GM12878 (cell line): ENCODE results near the gene RCOR1. TPM values are rescaled to one million over a fixed set of nuclear protein-coding genes. Genes with fewer than 3 reads are reported as not detected.

Experiments used
- BACH1 ChIP-seq: fragments of 450-650 bp; IDR thresholded peaks from 2 replicates; pipeline ENCODE4 v1.6.1; 2017; ENCODE audit warnings: mild to moderate bottlenecking, borderline replicate concordance
- CEBPB ChIP-seq, 2 experiments: fragments of 150-350 bp in 1 of 2; IDR thresholded peaks; 2 replicates each; pipeline ENCODE4 v1.6.1; 2012 to 2014; ENCODE audit warnings: low read depth in 2 of 2, low read length in 2 of 2, borderline replicate concordance in 1 of 2, inconsistent platforms in 1 of 2
- MLLT1 ChIP-seq: fragments of 450-650 bp; IDR thresholded peaks from 2 replicates; pipeline ENCODE4 v1.6.1; 2016; ENCODE audit warnings: mild to moderate bottlenecking
- MXI1 ChIP-seq: fragments of 150-350 bp; IDR thresholded peaks from 2 replicates; pipeline ENCODE4 v1.6.1; 2011; ENCODE audit warnings: low read depth, mild to moderate bottlenecking, inconsistent platforms, low read length, improper control_type of control experiment
- PML ChIP-seq: IDR thresholded peaks from 2 replicates; pipeline ENCODE4 v1.6.1; 2012; ENCODE audit warnings: low read length, inconsistent platforms
- SPI1 ChIP-seq: IDR thresholded peaks from 2 replicates; pipeline ENCODE4 v1.6.1; 2011; ENCODE audit warnings: low read depth, mild to moderate bottlenecking, low read length, moderate library complexity, borderline replicate concordance; ENCODE audit not compliant: insufficient read depth
- SREBF2 ChIP-seq: IDR thresholded peaks from 2 replicates; pipeline ENCODE4 v1.6.1; 2012; ENCODE audit warnings: mild to moderate bottlenecking, low read length
- polyA plus RNA-seq, 11 experiments: library from polyadenylated mRNA; depleted of rRNA in 4 of 11; unstranded in 6 of 11; stranded (reverse) in 5 of 11; fragments of >200 nt; fragmentation: Nextera tagmentation in 4 of 11; fragmentation: Illumina TruSeq in 1 of 11; extraction: Ambion mirVana in 4 of 11; extraction: Trizol in 1 of 11; gene quantifications; 1 replicate in 1 of 11; 2 replicates in 10 of 11; pipeline versions ENCODE4 v1.2.1 to v1.2.3, GENCODE V29; 2011 to 2016; ENCODE audit warnings: inconsistent platforms in 2 of 11, missing spikeins in 2 of 11, low read depth in 1 of 11
- total RNA-seq, 4 experiments: library from RNA; depleted of rRNA in 3 of 4; stranded (reverse); fragments of >200 nt in 3 of 4; fragmentation: Illumina TruSeq in 1 of 4; extraction: Trizol in 1 of 4; gene quantifications; 2 replicates each; pipeline versions ENCODE4 v1.2.1 to v1.2.3, GENCODE V29; 2013 to 2021
- TF ChIP-seq, protein P1 (sequence below): fragments of 450-650 bp; IDR thresholded peaks from 2 replicates; pipeline ENCODE4 v1.6.1; 2017; ENCODE audit warnings: mild to moderate bottlenecking, moderate library complexity
- TF ChIP-seq, protein P2 (sequence below): fragments of 450-650 bp; IDR thresholded peaks from 2 replicates; pipeline ENCODE4 v1.6.1; 2017; ENCODE audit warnings: mild to moderate bottlenecking
- TF ChIP-seq, protein P3 (sequence below): IDR thresholded peaks from 2 replicates; pipeline ENCODE4 v1.6.1; 2012; ENCODE audit warnings: improper control_type of control experiment, low read depth, low read length; ENCODE audit not compliant: insufficient replicate concordance
- TF ChIP-seq, protein P4 (sequence below): IDR thresholded peaks from 2 replicates; pipeline ENCODE4 v1.6.1; 2011; ENCODE audit warnings: low read depth, low read length, improper control_type of control experiment, borderline replicate concordance

Gene RCOR1
- total and polyA plus RNA-seq, 10 of the 15 experiments (the other 5 are each of a cell fraction or from before 2014, with no cell fraction given): 1.6 to 12.2 (median 4.4) TPM

- TF ChIP-seq, protein P1, sequence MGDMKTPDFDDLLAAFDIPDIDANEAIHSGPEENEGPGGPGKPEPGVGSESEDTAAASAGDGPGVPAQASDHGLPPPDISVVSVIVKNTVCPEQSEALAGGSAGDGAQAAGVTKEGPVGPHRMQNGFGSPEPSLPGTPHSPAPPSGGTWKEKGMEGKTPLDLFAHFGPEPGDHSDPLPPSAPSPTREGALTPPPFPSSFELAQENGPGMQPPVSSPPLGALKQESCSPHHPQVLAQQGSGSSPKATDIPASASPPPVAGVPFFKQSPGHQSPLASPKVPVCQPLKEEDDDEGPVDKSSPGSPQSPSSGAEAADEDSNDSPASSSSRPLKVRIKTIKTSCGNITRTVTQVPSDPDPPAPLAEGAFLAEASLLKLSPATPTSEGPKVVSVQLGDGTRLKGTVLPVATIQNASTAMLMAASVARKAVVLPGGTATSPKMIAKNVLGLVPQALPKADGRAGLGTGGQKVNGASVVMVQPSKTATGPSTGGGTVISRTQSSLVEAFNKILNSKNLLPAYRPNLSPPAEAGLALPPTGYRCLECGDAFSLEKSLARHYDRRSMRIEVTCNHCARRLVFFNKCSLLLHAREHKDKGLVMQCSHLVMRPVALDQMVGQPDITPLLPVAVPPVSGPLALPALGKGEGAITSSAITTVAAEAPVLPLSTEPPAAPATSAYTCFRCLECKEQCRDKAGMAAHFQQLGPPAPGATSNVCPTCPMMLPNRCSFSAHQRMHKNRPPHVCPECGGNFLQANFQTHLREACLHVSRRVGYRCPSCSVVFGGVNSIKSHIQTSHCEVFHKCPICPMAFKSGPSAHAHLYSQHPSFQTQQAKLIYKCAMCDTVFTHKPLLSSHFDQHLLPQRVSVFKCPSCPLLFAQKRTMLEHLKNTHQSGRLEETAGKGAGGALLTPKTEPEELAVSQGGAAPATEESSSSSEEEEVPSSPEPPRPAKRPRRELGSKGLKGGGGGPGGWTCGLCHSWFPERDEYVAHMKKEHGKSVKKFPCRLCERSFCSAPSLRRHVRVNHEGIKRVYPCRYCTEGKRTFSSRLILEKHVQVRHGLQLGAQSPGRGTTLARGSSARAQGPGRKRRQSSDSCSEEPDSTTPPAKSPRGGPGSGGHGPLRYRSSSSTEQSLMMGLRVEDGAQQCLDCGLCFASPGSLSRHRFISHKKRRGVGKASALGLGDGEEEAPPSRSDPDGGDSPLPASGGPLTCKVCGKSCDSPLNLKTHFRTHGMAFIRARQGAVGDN: peak; percentile 5; the same call in 1 of the 2 replicates
- no peak for TF ChIP-seq CEBPB (IDR thresholded peaks at IDR 0.05; ENCODE audit: borderline replicate concordance in 1 of 2, low read depth in 2 of 2, low read length in 2 of 2)
- TF ChIP-seq PML: no peak
- TF ChIP-seq SPI1: peak; percentile 69
- TF ChIP-seq SREBF2: no peak
- TF ChIP-seq, protein P2, sequence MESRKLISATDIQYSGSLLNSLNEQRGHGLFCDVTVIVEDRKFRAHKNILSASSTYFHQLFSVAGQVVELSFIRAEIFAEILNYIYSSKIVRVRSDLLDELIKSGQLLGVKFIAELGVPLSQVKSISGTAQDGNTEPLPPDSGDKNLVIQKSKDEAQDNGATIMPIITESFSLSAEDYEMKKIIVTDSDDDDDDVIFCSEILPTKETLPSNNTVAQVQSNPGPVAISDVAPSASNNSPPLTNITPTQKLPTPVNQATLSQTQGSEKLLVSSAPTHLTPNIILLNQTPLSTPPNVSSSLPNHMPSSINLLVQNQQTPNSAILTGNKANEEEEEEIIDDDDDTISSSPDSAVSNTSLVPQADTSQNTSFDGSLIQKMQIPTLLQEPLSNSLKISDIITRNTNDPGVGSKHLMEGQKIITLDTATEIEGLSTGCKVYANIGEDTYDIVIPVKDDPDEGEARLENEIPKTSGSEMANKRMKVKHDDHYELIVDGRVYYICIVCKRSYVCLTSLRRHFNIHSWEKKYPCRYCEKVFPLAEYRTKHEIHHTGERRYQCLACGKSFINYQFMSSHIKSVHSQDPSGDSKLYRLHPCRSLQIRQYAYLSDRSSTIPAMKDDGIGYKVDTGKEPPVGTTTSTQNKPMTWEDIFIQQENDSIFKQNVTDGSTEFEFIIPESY: peak; percentile 99
- TF ChIP-seq MLLT1: peak; percentile 85; the same call in 1 of the 2 replicates
- TF ChIP-seq, protein P3, sequence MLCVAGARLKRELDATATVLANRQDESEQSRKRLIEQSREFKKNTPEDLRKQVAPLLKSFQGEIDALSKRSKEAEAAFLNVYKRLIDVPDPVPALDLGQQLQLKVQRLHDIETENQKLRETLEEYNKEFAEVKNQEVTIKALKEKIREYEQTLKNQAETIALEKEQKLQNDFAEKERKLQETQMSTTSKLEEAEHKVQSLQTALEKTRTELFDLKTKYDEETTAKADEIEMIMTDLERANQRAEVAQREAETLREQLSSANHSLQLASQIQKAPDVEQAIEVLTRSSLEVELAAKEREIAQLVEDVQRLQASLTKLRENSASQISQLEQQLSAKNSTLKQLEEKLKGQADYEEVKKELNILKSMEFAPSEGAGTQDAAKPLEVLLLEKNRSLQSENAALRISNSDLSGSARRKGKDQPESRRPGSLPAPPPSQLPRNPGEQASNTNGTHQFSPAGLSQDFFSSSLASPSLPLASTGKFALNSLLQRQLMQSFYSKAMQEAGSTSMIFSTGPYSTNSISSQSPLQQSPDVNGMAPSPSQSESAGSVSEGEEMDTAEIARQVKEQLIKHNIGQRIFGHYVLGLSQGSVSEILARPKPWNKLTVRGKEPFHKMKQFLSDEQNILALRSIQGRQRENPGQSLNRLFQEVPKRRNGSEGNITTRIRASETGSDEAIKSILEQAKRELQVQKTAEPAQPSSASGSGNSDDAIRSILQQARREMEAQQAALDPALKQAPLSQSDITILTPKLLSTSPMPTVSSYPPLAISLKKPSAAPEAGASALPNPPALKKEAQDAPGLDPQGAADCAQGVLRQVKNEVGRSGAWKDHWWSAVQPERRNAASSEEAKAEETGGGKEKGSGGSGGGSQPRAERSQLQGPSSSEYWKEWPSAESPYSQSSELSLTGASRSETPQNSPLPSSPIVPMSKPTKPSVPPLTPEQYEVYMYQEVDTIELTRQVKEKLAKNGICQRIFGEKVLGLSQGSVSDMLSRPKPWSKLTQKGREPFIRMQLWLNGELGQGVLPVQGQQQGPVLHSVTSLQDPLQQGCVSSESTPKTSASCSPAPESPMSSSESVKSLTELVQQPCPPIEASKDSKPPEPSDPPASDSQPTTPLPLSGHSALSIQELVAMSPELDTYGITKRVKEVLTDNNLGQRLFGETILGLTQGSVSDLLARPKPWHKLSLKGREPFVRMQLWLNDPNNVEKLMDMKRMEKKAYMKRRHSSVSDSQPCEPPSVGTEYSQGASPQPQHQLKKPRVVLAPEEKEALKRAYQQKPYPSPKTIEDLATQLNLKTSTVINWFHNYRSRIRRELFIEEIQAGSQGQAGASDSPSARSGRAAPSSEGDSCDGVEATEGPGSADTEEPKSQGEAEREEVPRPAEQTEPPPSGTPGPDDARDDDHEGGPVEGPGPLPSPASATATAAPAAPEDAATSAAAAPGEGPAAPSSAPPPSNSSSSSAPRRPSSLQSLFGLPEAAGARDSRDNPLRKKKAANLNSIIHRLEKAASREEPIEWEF: no peak
- peak; percentile 93 for TF ChIP-seq BACH1
- peak; percentile 69 for TF ChIP-seq MXI1
- TF ChIP-seq, protein P4, sequence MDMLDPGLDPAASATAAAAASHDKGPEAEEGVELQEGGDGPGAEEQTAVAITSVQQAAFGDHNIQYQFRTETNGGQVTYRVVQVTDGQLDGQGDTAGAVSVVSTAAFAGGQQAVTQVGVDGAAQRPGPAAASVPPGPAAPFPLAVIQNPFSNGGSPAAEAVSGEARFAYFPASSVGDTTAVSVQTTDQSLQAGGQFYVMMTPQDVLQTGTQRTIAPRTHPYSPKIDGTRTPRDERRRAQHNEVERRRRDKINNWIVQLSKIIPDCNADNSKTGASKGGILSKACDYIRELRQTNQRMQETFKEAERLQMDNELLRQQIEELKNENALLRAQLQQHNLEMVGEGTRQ: no peak
Measured at GRCh38 chr14:102776761-102777710, 184.6 kb downstream of the RCOR1 start, which contains the start of gene TRAF3 (continued).
